Aorta (tissue), 5 donors: ENCODE data around the gene NOL12. TPM values are rescaled to one million over a fixed set of nuclear protein-coding genes. Genes with fewer than 3 reads are reported as not detected.

Source experiments
- ATAC-seq: fragments of 200-7000 bp; cut with Tn5 transposase; one replicate; pipeline ENCODE4 v1.9.1; 2022; ENCODE audit warnings: moderate library complexity; ENCODE audit not compliant: low FRiP score
- DNase-seq, 2 donors: peaks; one replicate each; pipeline ENCODE4 v3.0.0-alpha.2; 2020
- H3K27ac ChIP-seq, 2 donors: one replicate each; pipeline ENCODE4 v1.5.1; 2013; ENCODE audit warnings: low read length in 2 of 2, mild to moderate bottlenecking in 2 of 2, moderate library complexity in 2 of 2, control low read depth in 1 of 2, inconsistent platforms in 1 of 2, low read depth in 1 of 2
- H3K27me3 ChIP-seq, 2 donors: one replicate each; pipeline ENCODE4 v1.6.1; 2013; ENCODE audit warnings: control low read depth in 1 of 2, low read length in 1 of 2, mild to moderate bottlenecking in 1 of 2, moderate library complexity in 1 of 2; ENCODE audit not compliant: insufficient read depth in 2 of 2, control insufficient read depth in 1 of 2
- H3K36me3 ChIP-seq, 2 donors: one replicate each; pipeline ENCODE4 v1.6.1; 2013; ENCODE audit warnings: control low read depth in 1 of 2, low read length in 1 of 2, mild to moderate bottlenecking in 1 of 2; ENCODE audit not compliant: insufficient read depth in 2 of 2, control insufficient read depth in 1 of 2
- H3K4me1 ChIP-seq, 2 donors: one replicate each; pipeline ENCODE4 v1.6.1; 2013; ENCODE audit warnings: low read length in 2 of 2, control low read depth in 1 of 2, mild to moderate bottlenecking in 1 of 2, moderate library complexity in 1 of 2; ENCODE audit not compliant: insufficient read depth in 2 of 2, control insufficient read depth in 1 of 2
- H3K4me3 ChIP-seq, 2 donors: one replicate each; pipeline ENCODE4 v1.5.1; 2013; ENCODE audit warnings: low read length in 2 of 2, control low read depth in 1 of 2, mild to moderate bottlenecking in 1 of 2
- H3K9me3 ChIP-seq: one replicate; pipeline ENCODE4 v1.6.1; 2013; ENCODE audit warnings: mild to moderate bottlenecking, low read length; ENCODE audit not compliant: control insufficient read depth
- WGBS, 2 donors: extraction: QIAGEN DNeasy Blood & Tissue Kit; methylation state at CpG; one replicate each; pipeline ENCODE4 v1.1.7; 2013; 5-methylcytosine and 5-hydroxymethylcytosine counted together
- intact Hi-C, 2 donors: fragments of 100-400 bp; cut with DNase I; formaldehyde crosslinking; loops; one replicate each; pipeline versions ENCODE4 v1.14.2 to v1.15.0; 2022
- polyA plus RNA-seq, 2 donors: library from polyadenylated mRNA; stranded (reverse); fragments of 200-250 nt; gene quantifications; one replicate each; pipeline ENCODE4 v1.2.3, GENCODE V29; 2013
- total RNA-seq, 2 donors: library from RNA; stranded (reverse); fragmentation: NEBNext Ultra II Directional; extraction: Animal tissue kit (Norgen Biotek cat#: 25700); gene quantifications; one replicate each; pipeline ENCODE4 v1.2.1, GENCODE V29; 2021
- donor health status: healthy with polysubstance abuse.
- donor health status: Bipolar disorder and iron deficiency.
- donor health status: DM: no; HTN: no; CAD: no.
- donor health status: DM: no; HTN: no; CAD: no.
- donor health status: DM: yes; HTN: yes; CAD: no.

NOL12 gene
- total and polyA plus RNA-seq, 4 donors, result 11.1 to 19.0 (median 14.2) TPM

DNA sequence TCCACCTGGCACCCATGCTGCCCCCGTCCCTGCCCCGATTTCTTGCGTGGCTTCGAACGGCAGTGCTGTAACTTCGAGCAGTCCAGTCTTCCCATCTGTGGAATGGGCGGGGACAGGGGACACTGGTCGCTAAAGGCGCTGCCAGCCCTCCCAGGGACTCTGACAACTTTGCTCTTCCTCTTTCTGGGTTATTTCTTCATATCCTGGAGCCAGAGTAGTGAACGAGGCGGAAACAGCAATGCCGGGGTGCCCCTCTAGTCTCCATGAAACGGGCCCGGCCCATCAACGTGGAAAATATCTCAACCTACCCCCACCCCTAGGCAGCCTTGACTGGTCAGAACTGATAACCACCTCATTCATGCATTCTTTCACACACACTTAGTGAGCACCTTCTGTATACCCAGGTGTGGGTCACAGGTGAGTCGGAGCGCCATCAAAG, 53.5 kb downstream of the NOL12 start:
- intact Hi-C loops, result loop anchor here in 1 of 2 donors (5.0 kb wide), 1 partner anchor 52 kb away; the partner anchor contains the start of gene NOL12
- WGBS, 2 donors, result 90 to 93% methylated on average over 17 of the region's 17 CpGs
- Histone ChIP-seq H3K9me3 (no peaks in the 10 kb centered on the region), H3K27me3 (no peaks in the 10 kb centered on the region), H3K4me1 (no peaks in the 10 kb centered on the region), H3K27ac (no peak overlapping the region), H3K4me3 (no peak overlapping the region), H3K36me3 (no peaks in the 10 kb centered on the region)
- ATAC-seq, result no peak
- peak; percentile 74 to 78 for DNase-seq

DNA sequence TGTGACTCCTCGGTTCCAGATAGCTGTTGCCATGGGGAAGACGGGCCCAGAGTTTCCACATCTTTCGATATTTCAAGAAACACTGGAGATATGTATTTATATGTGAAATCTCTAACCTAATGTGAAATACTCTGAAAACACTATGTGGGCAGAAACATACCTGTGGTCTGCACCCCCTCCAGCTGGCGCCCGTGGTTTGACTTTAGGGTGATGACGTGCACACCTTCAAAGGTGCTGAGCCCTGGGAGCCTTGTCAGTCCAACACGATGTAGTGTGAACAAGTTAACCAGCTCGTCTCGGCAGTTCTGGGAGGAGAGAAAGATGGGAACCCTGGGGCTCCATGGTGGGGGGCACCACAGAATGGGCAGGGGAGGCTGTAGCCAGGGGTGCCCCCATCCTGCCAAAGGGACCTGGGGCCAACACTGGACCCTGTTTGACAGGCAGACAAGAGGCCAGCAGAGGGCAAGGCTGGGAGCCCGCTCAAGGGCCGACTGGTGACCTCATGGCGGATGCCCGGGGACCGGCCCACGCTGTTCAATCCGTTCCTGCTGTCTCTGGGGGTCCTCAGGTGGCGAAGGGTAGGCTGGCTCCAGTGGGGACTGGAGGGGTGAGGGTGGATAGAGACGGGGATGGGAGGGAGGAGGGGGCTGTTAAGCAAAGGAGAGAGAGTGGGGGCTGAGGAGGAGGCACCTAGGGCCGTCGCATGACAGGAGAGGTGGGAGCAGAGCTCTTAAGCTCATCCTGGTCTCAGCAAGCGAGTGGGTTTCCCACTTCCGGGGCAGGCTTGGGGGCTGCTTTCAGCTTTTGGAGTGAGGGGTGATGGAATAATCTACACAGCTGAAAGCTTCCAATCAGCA, 54.5 kb downstream of the NOL12 start:
- H3K9me3 ChIP-seq, result no peaks in the 10 kb centered on the region
- H3K4me1 ChIP-seq, result no peaks in the 10 kb centered on the region
- no peaks in the 10 kb centered on the region for H3K27me3 ChIP-seq
- intact Hi-C loops, result loop anchor here in 1 of 2 donors (5.0 kb wide), 1 partner anchor 53 kb away; the partner anchor contains the start of gene NOL12
- no peaks in the 10 kb centered on the region for H3K36me3 ChIP-seq
- no peak for ATAC-seq
- 73 to 77% methylated on average over 22 of the region's 22 CpGs for WGBS, 2 donors
- no peak overlapping the region for H3K27ac ChIP-seq
- no peak overlapping the region for H3K4me3 ChIP-seq
- no peak for DNase-seq

DNA sequence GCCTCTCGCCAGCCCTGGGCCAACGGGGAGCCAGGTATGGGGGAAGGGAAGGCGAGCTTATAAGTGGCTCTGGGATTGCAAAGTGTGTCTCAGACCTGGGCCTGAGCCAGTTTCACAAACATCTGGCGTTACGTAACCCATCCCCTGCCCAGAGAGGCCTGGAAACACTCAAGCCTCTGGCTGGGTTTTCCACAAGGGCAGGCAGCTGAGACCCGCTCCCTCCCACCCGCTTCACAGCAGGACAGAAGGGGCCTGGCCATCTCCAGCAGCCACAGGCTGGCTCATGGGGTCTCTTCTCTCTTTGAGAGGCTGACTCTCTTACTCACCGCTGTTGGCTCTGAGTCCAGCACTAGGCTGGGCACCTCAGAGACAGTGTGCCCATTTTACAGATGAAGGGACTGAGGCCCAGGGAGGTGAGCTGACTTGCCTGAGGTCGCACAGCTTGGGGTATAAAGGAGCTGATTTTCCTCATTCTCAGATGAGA, 55.2 kb downstream of the NOL12 start:
- DNase-seq, result peak; percentile 85
- intact Hi-C loops, result loop anchor here in 1 of 2 donors (5.0 kb wide), 1 partner anchor 54 kb away; the partner anchor contains the start of gene NOL12
- ATAC-seq, result peak; percentile 56
- no peak overlapping the region for H3K4me3 ChIP-seq
- H3K9me3 ChIP-seq, result no peaks in the 10 kb centered on the region
- H3K27me3 ChIP-seq, result no peaks in the 10 kb centered on the region
- H3K27ac ChIP-seq, result no peak overlapping the region
- H3K4me1 ChIP-seq, result no peaks in the 10 kb centered on the region
- WGBS, 2 donors, result 10 to 19% methylated on average over 9 of the region's 9 CpGs
- no peaks in the 10 kb centered on the region for H3K36me3 ChIP-seq

- DNase-seq, result no peak
- 77 to 81% methylated on average over 16 of the region's 16 CpGs for WGBS, 2 donors
- H3K4me1 ChIP-seq, result no peaks in the 10 kb centered on the region
- no peaks in the 10 kb centered on the region for H3K9me3 ChIP-seq
- no peak overlapping the region for H3K4me3 ChIP-seq
- no peak for ATAC-seq
- intact Hi-C loops, result loop anchor here in 1 of 2 donors (5.0 kb wide), 1 partner anchor 55 kb away; the partner anchor contains the start of gene NOL12
- H3K27ac ChIP-seq, result no peak overlapping the region
- H3K27me3 ChIP-seq, result no peaks in the 10 kb centered on the region
- H3K36me3 ChIP-seq, result no peaks in the 10 kb centered on the region
These were observed 56.4 kb downstream of the NOL12 start for GRCh38 chr22:37742376-37743171.

Other genes starting within 250 kb of the NOL12 start
- 10 to 100 TPM; 22.8 to 35.4 TPM for gene MFNG, start 200.0 kb upstream of the NOL12 start, total RNA-seq
- gene MFNG, start 200.0 kb upstream of the NOL12 start, polyA plus RNA-seq, result 10 to 100 TPM in 1 of 2 donors, 1 to 10 TPM in 1; 6.7 to 12.0 TPM
- 10 to 100 TPM; 10.1 to 24.9 TPM for gene CARD10, start 166.9 kb upstream of the NOL12 start, total RNA-seq
- gene CARD10, start 166.9 kb upstream of the NOL12 start, polyA plus RNA-seq, result 1 to 10 TPM; 2.2 to 8.8 TPM
- gene CDC42EP1, start 125.9 kb upstream of the NOL12 start, total RNA-seq, result 10 to 100 TPM; 69.1 to 76.3 TPM
- 10 to 100 TPM; 26.0 to 44.6 TPM for gene CDC42EP1, start 125.9 kb upstream of the NOL12 start, polyA plus RNA-seq
- gene LGALS2, start 106.3 kb upstream of the NOL12 start, total RNA-seq, result 1 to 10 TPM in 1 of 2 donors, not detected in 1; 2.1 TPM
- 10 to 100 TPM in 1 of 2 donors, not detected in 1; 22.8 TPM for gene LGALS2, start 106.3 kb upstream of the NOL12 start, polyA plus RNA-seq
- gene GGA1, start 77.5 kb upstream of the NOL12 start, total RNA-seq, result 10 to 100 TPM; 35.7 to 62.7 TPM
- 10 to 100 TPM; 14.4 to 68.7 TPM for gene GGA1, start 77.5 kb upstream of the NOL12 start, polyA plus RNA-seq
- gene SH3BP1, start 46.7 kb upstream of the NOL12 start, total RNA-seq, result 10 to 100 TPM in 1 of 2 donors, 1 to 10 TPM in 1; 7.2 to 18.2 TPM
- gene SH3BP1, start 46.7 kb upstream of the NOL12 start, polyA plus RNA-seq, result 10 to 100 TPM in 1 of 2 donors, 1 to 10 TPM in 1; 3.5 to 14.8 TPM
- gene PDXP, start 27.6 kb upstream of the NOL12 start, total RNA-seq, result 1 to 10 TPM; 4.0 to 5.5 TPM
- gene PDXP, start 27.6 kb upstream of the NOL12 start, polyA plus RNA-seq, result 10 to 100 TPM in 1 of 2 donors, 1 to 10 TPM in 1; 4.7 to 16.2 TPM
- gene LGALS1, start 10.7 kb upstream of the NOL12 start, total RNA-seq, result 1,000 to 10,000 TPM; 1,050 to 1,178 TPM
- 1,000 to 10,000 TPM; 1,845 to 3,139 TPM for gene LGALS1, start 10.7 kb upstream of the NOL12 start, polyA plus RNA-seq
- gene TRIOBP, start 10.7 kb downstream of the NOL12 start, total RNA-seq, result 100 to 1,000 TPM in 1 of 2 donors, 10 to 100 TPM in 1; 86.0 to 113 TPM
- 10 to 100 TPM; 26.9 to 59.1 TPM for gene TRIOBP, start 10.7 kb downstream of the NOL12 start, polyA plus RNA-seq
- 1 to 10 TPM; 4.4 to 5.8 TPM for gene GCAT, start 121.6 kb downstream of the NOL12 start, total RNA-seq
- 10 to 100 TPM in 1 of 2 donors, 1 to 10 TPM in 1; 6.9 to 21.4 TPM for gene GCAT, start 121.6 kb downstream of the NOL12 start, polyA plus RNA-seq
- not detected for gene GALR3, start 137.0 kb downstream of the NOL12 start, total RNA-seq
- under 1 TPM in 1 of 2 donors, not detected in 1; 0.28 TPM for gene GALR3, start 137.0 kb downstream of the NOL12 start, polyA plus RNA-seq
- gene ANKRD54, start 158.0 kb downstream of the NOL12 start, total RNA-seq, result 10 to 100 TPM; 11.0 to 16.7 TPM
- 10 to 100 TPM; 12.4 to 17.3 TPM for gene ANKRD54, start 158.0 kb downstream of the NOL12 start, polyA plus RNA-seq
- gene EIF3L, start 163.1 kb downstream of the NOL12 start, total RNA-seq, result 100 to 1,000 TPM; 276 to 356 TPM
- gene EIF3L, start 163.1 kb downstream of the NOL12 start, polyA plus RNA-seq, result 100 to 1,000 TPM; 307 to 366 TPM
- gene MICALL1, start 220.0 kb downstream of the NOL12 start, total RNA-seq, result 10 to 100 TPM; 24.2 to 39.3 TPM
- gene MICALL1, start 220.0 kb downstream of the NOL12 start, polyA plus RNA-seq, result 10 to 100 TPM in 1 of 2 donors, 1 to 10 TPM in 1; 7.0 to 12.8 TPM